SK-N-SH (cell line): ENCODE measurements around the gene WWTR1. TPM values are rescaled to one million over a fixed set of nuclear protein-coding genes. Genes with fewer than 3 reads are reported as not detected.

Experiments
- CTCF ChIA-PET: fragments of 300-600, 350-600 bp; formaldehyde crosslinking; extraction: SDS; loops from one replicate; lab custom pipeline; 2021; lab: Yijun Ruan, JAX
- POLR2A ChIA-PET: fragments of 350-600 bp; sonication (Branson Sonifier 250); formaldehyde crosslinking; extraction: SDS; loops from one replicate; lab custom pipeline; 2020; ENCODE audit warnings: antibody characterized with exemption, inconsistent platforms; lab: Yijun Ruan, JAX
- DNase-seq: peaks from one replicate; pipeline ENCODE4 v3.0.0; 2012
- H2AFZ ChIP-seq: fragments of 200-600 bp; sonication (generic); 2 replicates; pipeline ENCODE4 v1.8.1; 2016; ENCODE audit warnings: antibody characterized with exemption, mild to moderate bottlenecking, low read depth
- H3F3A ChIP-seq: fragments of 200-600 bp; sonication (generic); replicated peaks from 2 replicates; pipeline ENCODE3; 2016; ENCODE audit warnings: antibody characterized with exemption, mild to moderate bottlenecking; ENCODE audit not compliant: insufficient read depth
- H3K27ac ChIP-seq, 2 experiments: fragments of 200-500 bp in 1 of 2; fragments of 200-600 bp in 1 of 2; sonication (Bioruptor generic) in 1 of 2; sonication (generic), shearing (Covaris generic) in 1 of 2; 2 replicates each; pipeline versions ENCODE4 v1.5.1 to v1.6.1; 2014 to 2016; ENCODE audit warnings: low read depth in 2 of 2, inconsistent platforms in 1 of 2, low read length in 1 of 2, mild to moderate bottlenecking in 1 of 2, mixed read lengths in 1 of 2
- H3K27me3 ChIP-seq: fragments of 200-600 bp; sonication (generic), shearing (Covaris generic); 2 replicates; pipeline ENCODE4 v1.6.1; 2016; ENCODE audit warnings: mixed run types; ENCODE audit not compliant: insufficient read depth
- H3K36me3 ChIP-seq, 2 experiments: fragments of 200-500 bp in 1 of 2; fragments of 200-600 bp in 1 of 2; sonication (Bioruptor generic) in 1 of 2; sonication (generic) in 1 of 2; replicated peaks in 1 of 2; 2 replicates each; pipeline versions ENCODE3 to v1.5.1; 2014 to 2016; ENCODE audit warnings: low read length in 1 of 2, mild to moderate bottlenecking in 1 of 2; ENCODE audit not compliant: insufficient read depth in 2 of 2, control insufficient read depth in 1 of 2
- H3K4me1 ChIP-seq, 2 experiments: fragments of 200-500 bp in 1 of 2; fragments of 200-600 bp in 1 of 2; sonication (Bioruptor generic) in 1 of 2; sonication (generic), shearing (Covaris generic) in 1 of 2; 2 replicates each; pipeline versions ENCODE4 v1.5.1 to v1.6.1; 2014 to 2016; ENCODE audit warnings: low read depth in 1 of 2, low read length in 1 of 2, mixed run types in 1 of 2; ENCODE audit not compliant: insufficient read depth in 2 of 2, control insufficient read depth in 1 of 2
- H3K4me2 ChIP-seq: fragments of 200-600 bp; sonication (generic), shearing (Covaris generic); 2 replicates; pipeline ENCODE4 v1.6.1; 2017; ENCODE audit warnings: mixed run types
- H3K4me3 ChIP-seq, 2 experiments: fragments of 200-500 bp in 1 of 2; fragments of 200-600 bp in 1 of 2; sonication (Bioruptor generic) in 1 of 2; sonication (generic), shearing (Covaris generic) in 1 of 2; 2 replicates each; pipeline versions ENCODE4 v1.5.1 to v1.8.1; 2014 to 2016; ENCODE audit warnings: low read depth in 2 of 2, inconsistent platforms in 1 of 2, low read length in 1 of 2, mild to moderate bottlenecking in 1 of 2, mixed read lengths in 1 of 2, moderate library complexity in 1 of 2
- H3K79me2 ChIP-seq: fragments of 200-600 bp; sonication (generic); 2 replicates; pipeline ENCODE4 v1.8.1; 2017; ENCODE audit warnings: mild to moderate bottlenecking; ENCODE audit not compliant: insufficient read depth
- H3K9ac ChIP-seq: fragments of 200-600 bp; sonication (generic); 2 replicates; pipeline ENCODE4 v1.6.1; 2017; ENCODE audit warnings: mixed run types
- H3K9me2 ChIP-seq: fragments of 200-600 bp; sonication (generic); 2 replicates; pipeline ENCODE4 v1.6.1; 2017; ENCODE audit warnings: mixed run types
- H3K9me3 ChIP-seq: fragments of 200-600 bp; sonication (generic); 2 replicates; pipeline ENCODE4 v1.6.1; 2017; ENCODE audit warnings: mixed run types, mild to moderate bottlenecking, moderate library complexity
- H4K20me1 ChIP-seq: fragments of 200-600 bp; sonication (generic); 2 replicates; pipeline ENCODE4 v1.6.1; 2017; ENCODE audit warnings: mild to moderate bottlenecking, mixed run types; ENCODE audit not compliant: insufficient read depth
- CHD2 ChIP-seq: fragments of 150-350 bp; IDR thresholded peaks from 2 replicates; pipeline ENCODE4 v1.6.1; 2018; ENCODE audit warnings: low read length; ENCODE audit not compliant: partially characterized antibody
- ELF1 ChIP-seq: IDR thresholded peaks from 2 replicates; pipeline ENCODE4 v1.4.0; 2012
- EZH2phosphoT487 ChIP-seq: fragments of 200-600 bp; sonication (generic); IDR thresholded peaks from 2 replicates; pipeline ENCODE4 v1.6.1; 2017; ENCODE audit warnings: low read depth, mixed run types, mild to moderate bottlenecking, antibody characterized with exemption, moderate library complexity, borderline replicate concordance
- FOSL2 ChIP-seq: IDR thresholded peaks from 2 replicates; pipeline ENCODE4 v1.4.0; 2012; ENCODE audit warnings: low read depth, mild to moderate bottlenecking, moderate library complexity, borderline replicate concordance
- FOXJ3 ChIP-seq: sonication (generic); formaldehyde crosslinking; IDR thresholded peaks from 2 replicates; pipeline ENCODE4 v1.5.1; 2020; ENCODE audit warnings: mild to moderate bottlenecking, missing genetic modification reagents
- FOXM1 ChIP-seq: IDR thresholded peaks from 2 replicates; pipeline ENCODE4 v1.4.0; 2012; ENCODE audit warnings: low read depth, mild to moderate bottlenecking
- GABPA ChIP-seq: IDR thresholded peaks from 2 replicates; pipeline ENCODE4 v1.4.0; 2012; ENCODE audit warnings: low read depth, mild to moderate bottlenecking
- MEF2A ChIP-seq: IDR thresholded peaks from 2 replicates; pipeline ENCODE4 v1.4.0; 2012; ENCODE audit warnings: low read depth, borderline replicate concordance
- MXI1 ChIP-seq: IDR thresholded peaks from 2 replicates; pipeline ENCODE4 v1.6.1; 2012; ENCODE audit warnings: mild to moderate bottlenecking, low read depth, low read length, improper control_type of control experiment
- NRF1 ChIP-seq: IDR thresholded peaks from 2 replicates; pipeline ENCODE4 v1.6.1; 2012; ENCODE audit warnings: low read depth, mild to moderate bottlenecking, low read length
- POLR2AphosphoS5 ChIP-seq: IDR thresholded peaks from 2 replicates; pipeline ENCODE4 v1.6.1; 2012; ENCODE audit warnings: low read depth, low read length
- RFX5 ChIP-seq: IDR thresholded peaks from 2 replicates; pipeline ENCODE4 v1.6.1; 2012; ENCODE audit warnings: mild to moderate bottlenecking, improper control_type of control experiment, low read length
- RXRA ChIP-seq: IDR thresholded peaks from 2 replicates; pipeline ENCODE4 v1.4.0; 2012; ENCODE audit warnings: low read depth, mild to moderate bottlenecking, borderline replicate concordance
- SIN3A ChIP-seq: IDR thresholded peaks from 2 replicates; pipeline ENCODE4 v1.6.1; 2012; ENCODE audit warnings: low read depth, mild to moderate bottlenecking, low read length, moderate library complexity, borderline replicate concordance
- SMC3 ChIP-seq: IDR thresholded peaks from 2 replicates; pipeline ENCODE4 v1.6.1; 2012; ENCODE audit warnings: low read depth, low read length, improper control_type of control experiment
- TAF1 ChIP-seq: IDR thresholded peaks from 2 replicates; pipeline ENCODE4 v1.6.1; 2012; ENCODE audit warnings: low read depth, mild to moderate bottlenecking, low read length, moderate library complexity, borderline replicate concordance
- TCF12 ChIP-seq: IDR thresholded peaks from 2 replicates; pipeline ENCODE4 v1.4.0; 2012
- WGBS: methylation state at CpG from one replicate; pipeline ENCODE4 v1.1.6; 2017; ENCODE audit warnings: low lambda C conversion rate; 5-methylcytosine and 5-hydroxymethylcytosine counted together
- polyA plus RNA-seq, 3 experiments: library from polyadenylated mRNA; depleted of rRNA; stranded (reverse); fragments of >200 nt; gene quantifications; 2 replicates each; pipeline ENCODE4 v1.2.3, GENCODE V29; 2012
- TF ChIP-seq, protein P1 (sequence below): IDR thresholded peaks from 2 replicates; pipeline ENCODE4 v1.6.1; 2012; ENCODE audit warnings: mild to moderate bottlenecking, low read depth, low read length, moderate library complexity
- TF ChIP-seq, protein P2 (sequence below): fragments of 150-350 bp; IDR thresholded peaks from 2 replicates; pipeline ENCODE4 v1.6.1; 2016; ENCODE audit warnings: mild to moderate bottlenecking, low read depth, low read length

The WWTR1 gene
- polyA plus RNA-seq, 1 of the 3 experiments (the other 2 are of a cell fraction) = 60.6 TPM

DNA sequence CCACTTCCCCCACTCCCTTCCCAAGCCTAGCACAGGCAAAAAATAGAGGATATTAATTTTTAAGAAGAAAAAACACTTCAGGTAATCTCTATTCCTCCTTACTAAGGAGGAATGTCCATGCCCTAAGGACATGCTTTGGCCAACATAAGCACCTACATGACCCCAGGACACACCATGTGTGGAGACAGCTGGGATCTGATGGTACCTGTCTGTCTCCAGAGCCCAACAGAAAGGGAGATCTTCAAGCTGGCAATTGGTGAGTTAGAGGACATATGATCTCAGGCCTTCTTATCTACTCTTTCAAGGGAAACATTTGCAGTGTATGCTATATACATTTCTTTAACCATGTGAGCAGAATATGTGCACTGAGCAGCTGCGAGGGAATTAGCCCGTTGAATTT is 176.3 kb downstream of the WWTR1 start (continued):
- TF ChIP-seq, protein P1, sequence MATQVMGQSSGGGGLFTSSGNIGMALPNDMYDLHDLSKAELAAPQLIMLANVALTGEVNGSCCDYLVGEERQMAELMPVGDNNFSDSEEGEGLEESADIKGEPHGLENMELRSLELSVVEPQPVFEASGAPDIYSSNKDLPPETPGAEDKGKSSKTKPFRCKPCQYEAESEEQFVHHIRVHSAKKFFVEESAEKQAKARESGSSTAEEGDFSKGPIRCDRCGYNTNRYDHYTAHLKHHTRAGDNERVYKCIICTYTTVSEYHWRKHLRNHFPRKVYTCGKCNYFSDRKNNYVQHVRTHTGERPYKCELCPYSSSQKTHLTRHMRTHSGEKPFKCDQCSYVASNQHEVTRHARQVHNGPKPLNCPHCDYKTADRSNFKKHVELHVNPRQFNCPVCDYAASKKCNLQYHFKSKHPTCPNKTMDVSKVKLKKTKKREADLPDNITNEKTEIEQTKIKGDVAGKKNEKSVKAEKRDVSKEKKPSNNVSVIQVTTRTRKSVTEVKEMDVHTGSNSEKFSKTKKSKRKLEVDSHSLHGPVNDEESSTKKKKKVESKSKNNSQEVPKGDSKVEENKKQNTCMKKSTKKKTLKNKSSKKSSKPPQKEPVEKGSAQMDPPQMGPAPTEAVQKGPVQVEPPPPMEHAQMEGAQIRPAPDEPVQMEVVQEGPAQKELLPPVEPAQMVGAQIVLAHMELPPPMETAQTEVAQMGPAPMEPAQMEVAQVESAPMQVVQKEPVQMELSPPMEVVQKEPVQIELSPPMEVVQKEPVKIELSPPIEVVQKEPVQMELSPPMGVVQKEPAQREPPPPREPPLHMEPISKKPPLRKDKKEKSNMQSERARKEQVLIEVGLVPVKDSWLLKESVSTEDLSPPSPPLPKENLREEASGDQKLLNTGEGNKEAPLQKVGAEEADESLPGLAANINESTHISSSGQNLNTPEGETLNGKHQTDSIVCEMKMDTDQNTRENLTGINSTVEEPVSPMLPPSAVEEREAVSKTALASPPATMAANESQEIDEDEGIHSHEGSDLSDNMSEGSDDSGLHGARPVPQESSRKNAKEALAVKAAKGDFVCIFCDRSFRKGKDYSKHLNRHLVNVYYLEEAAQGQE = no peak
- TF ChIP-seq, protein P2, sequence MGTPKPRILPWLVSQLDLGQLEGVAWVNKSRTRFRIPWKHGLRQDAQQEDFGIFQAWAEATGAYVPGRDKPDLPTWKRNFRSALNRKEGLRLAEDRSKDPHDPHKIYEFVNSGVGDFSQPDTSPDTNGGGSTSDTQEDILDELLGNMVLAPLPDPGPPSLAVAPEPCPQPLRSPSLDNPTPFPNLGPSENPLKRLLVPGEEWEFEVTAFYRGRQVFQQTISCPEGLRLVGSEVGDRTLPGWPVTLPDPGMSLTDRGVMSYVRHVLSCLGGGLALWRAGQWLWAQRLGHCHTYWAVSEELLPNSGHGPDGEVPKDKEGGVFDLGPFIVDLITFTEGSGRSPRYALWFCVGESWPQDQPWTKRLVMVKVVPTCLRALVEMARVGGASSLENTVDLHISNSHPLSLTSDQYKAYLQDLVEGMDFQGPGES = no peak
- no peak for TF ChIP-seq EZH2phosphoT487
- TF ChIP-seq GABPA = no peak
- TF ChIP-seq TAF1 = no peak
- TF ChIP-seq MEF2A = no peak
- no peak for TF ChIP-seq POLR2AphosphoS5
- no peak for TF ChIP-seq SIN3A

DNA sequence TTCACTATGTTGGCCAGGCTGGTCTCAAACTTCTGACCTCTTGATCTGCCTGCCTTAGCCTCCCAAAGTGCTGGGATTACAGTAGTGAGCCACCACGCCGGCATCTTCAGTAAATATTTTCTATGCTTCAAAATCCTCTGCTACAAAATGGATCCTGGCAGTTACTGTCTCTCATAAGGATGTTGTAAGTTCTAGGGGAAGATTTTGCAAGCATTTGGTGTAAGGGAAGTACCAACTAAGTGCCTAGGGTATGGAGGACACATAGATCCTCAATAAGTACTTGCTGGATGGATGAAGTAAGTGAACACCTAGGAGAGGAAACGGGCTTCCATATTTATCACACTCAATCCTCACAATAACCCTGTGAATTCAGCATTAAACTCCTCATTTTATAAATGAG is 176.8 kb downstream of the WWTR1 start:
- H3K9me3 ChIP-seq = no peaks in the 10 kb centered on the region
- H2AFZ ChIP-seq = no peak overlapping the region
- no peak overlapping the region for H3K4me2 ChIP-seq
- H3K27me3 ChIP-seq = no peaks in the 10 kb centered on the region
- H3K27ac ChIP-seq = no peak overlapping the region
- H3K9me2 ChIP-seq = no peaks in the 10 kb centered on the region
- no peak overlapping the region for H3K4me3 ChIP-seq
- TF ChIP-seq CHD2 = no peak
- TF ChIP-seq NRF1 = no peak
- TF ChIP-seq ELF1 = no peak
- no peak for TF ChIP-seq RFX5
- TF ChIP-seq MXI1 = no peak
- no peak for TF ChIP-seq FOXJ3 (CRISPR knock-in tag)
- TF ChIP-seq MEF2A = no peak
- no peak for TF ChIP-seq SMC3
- TF ChIP-seq, protein P1 = no peak
- no peak for TF ChIP-seq GABPA
- TF ChIP-seq FOXM1 = no peak
- no peak for TF ChIP-seq RXRA
- no peak for TF ChIP-seq TCF12
- no peak for TF ChIP-seq FOSL2
- no peak overlapping the region for H3K9ac ChIP-seq
- ChIA-PET CTCF (interaction anchor here (0.6 to 2.8 kb wide), 33 partner anchors 8 to 525 kb away, joined by 3 to 24 read pairs (median 5); no protein-coding TSS in a partner anchor), POLR2A (interaction anchor here (0.5 kb wide), 1 partner anchor 16 kb away, joined by 3 read pairs; no protein-coding TSS in a partner anchor)
- no peak for DNase-seq
- no peaks in the 10 kb centered on the region for H3K79me2 ChIP-seq
- no peaks in the 10 kb centered on the region for H3K36me3 ChIP-seq
- no peaks in the 10 kb centered on the region for H3F3A ChIP-seq
- 100% methylated on average over 3 of the region's 3 CpGs for WGBS
- peaks cover 0 to 10% of the 10 kb centered on the region in 2 experiments; a peak in 1 of 4 replicates for H3K4me1 ChIP-seq
- no peaks in the 10 kb centered on the region for H4K20me1 ChIP-seq
